NAMALWA (cell line): ENCODE data around the gene DGCR2.

ENCODE experiments used
- DNase-seq: peaks from one replicate; pipeline ENCODE4 v3.0.0-alpha.2; 2015; ENCODE audit warnings: low spot score

DGCR2 gene

DNA sequence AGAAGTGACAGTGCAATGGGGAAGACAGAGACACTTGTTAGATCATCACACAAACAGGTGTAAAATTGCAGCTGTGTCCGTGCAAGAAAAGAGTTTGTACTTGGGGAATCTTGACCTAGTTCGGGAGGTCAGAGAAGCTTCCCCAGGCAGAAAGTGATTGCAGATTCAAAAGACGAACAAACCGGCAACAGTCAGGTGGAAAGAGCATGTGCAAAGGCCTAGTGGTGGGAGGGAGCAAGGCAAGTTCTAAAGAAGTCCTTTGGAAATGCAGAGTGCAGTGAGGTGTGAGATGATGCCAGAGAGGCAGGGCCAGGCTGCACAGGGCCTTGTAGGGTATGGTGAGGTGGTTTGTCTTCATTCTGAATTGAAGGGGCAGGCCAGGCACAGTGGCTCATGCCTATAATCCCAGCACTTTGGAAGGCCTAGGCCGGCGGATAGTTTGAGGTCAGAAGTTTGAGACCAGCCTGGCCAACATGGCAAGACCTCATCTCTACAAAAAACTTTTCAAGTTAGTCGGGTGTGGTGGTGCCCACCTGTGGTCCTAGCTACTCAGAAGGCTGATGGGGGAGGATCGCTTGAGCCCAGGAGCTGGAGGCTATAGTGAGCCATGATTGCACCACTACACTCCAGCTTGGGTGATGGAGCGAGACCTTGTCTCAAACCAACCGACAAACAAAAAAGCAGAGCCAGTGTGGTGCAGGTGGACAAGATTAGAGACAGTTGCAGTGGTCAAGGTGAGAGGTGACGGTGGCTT is 24.2 kb upstream of the DGCR2 start:
- DNase-seq, result peak; percentile 49

GRCh38 chr22:19143967-19144400 is 21.8 kb upstream of the DGCR2 start:
- DNase-seq, result peak; percentile 54

DNA sequence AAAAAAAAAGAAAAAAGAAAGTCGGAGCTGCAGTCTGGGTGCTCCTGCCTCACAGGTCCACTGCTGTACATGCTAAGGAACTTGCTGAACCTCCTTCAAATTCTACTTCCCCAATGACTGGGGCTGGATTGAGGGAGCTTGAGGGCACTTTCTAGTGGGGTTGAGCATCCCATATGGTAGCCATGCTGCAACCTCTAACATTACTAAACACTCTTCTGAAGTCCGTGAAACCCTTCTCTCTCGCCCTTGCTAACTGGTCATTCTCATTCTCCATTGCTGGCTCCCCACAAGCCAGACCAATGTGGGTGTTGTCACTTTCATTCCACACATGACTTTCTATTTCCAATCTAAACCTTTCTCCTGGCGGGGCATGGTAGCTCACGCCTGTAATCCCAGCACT is 21.0 kb upstream of the DGCR2 start:
- DNase-seq, result no peak

GRCh38 chr22:19142394-19142793 is 20.2 kb upstream of the DGCR2 start:
- DNase-seq, result no peak

DNA sequence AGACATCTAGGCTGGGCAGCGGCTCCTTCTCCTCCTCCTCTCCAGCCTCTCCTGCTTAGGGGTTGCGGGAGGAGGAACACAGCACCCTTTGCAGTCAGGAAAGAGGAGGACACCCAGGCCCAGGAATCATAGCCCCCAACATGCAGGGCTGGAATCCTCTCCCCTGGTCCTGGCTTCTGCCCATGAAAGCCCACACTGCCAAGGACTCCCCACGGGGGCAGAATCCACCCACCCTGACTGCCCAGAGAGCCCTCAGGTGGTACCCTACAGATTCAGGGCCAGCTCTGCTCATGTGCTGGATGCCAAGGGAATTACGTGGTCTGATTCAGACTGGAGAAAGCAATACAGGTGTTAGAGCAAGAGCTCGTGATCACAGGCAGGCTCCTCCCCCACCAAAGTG is 17.8 kb upstream of the DGCR2 start:
- no peak for DNase-seq

- DNase-seq, result no peak
Measured at GRCh38 chr22:19139001-19139356, 16.8 kb upstream of the DGCR2 start.

DNA sequence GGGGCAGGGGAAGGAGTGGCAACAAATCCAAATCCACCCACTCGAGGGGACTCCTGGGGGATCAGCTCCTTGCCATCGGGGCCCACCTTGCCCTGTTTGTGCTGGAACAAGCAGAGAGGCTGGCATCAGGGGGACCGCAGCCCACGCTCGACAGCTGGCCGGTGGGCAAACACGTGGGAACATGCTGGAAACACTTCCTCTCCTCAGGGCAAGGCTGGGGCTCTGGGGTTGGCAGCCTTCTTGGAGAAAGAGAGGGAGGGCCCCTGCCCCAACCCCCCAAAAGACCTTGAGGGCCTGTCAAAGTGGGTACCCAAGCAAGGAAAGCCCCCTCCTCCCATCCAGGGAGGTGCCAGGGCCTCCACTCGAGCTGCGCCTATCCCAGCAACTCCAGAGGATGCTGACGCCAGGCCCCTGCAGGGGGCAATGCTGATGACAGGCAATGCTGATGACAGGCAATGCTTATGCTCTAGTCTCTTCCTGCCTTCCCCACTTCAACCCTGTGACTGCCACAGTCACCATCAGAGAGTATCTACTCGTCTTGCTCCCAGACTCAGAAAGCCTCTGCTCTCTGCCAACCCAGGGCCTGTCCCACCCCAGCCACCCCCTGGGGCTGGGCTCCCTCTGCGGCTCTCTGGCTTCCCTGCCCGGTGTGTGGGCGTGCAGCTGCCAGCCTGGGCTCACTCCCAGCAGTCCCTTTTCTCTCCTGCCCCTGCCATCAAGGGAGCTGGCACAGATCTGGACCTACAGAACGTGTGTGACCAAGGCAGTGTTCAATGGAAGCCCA is 16.2 kb upstream of the DGCR2 start:
- no peak for DNase-seq

GRCh38 chr22:19137384-19138216 is 15.4 kb upstream of the DGCR2 start:
- DNase-seq, result no peak

- no peak for DNase-seq
Measured at GRCh38 chr22:19136915-19137314, 14.7 kb upstream of the DGCR2 start.

GRCh38 chr22:19134874-19135273 is 12.7 kb upstream of the DGCR2 start:
- DNase-seq, result no peak

- no peak for DNase-seq
Measured at GRCh38 chr22:19134176-19134831, 12.1 kb upstream of the DGCR2 start.

- DNase-seq, result no peak
Measured at GRCh38 chr22:19133561-19133960, 11.3 kb upstream of the DGCR2 start.

DNA sequence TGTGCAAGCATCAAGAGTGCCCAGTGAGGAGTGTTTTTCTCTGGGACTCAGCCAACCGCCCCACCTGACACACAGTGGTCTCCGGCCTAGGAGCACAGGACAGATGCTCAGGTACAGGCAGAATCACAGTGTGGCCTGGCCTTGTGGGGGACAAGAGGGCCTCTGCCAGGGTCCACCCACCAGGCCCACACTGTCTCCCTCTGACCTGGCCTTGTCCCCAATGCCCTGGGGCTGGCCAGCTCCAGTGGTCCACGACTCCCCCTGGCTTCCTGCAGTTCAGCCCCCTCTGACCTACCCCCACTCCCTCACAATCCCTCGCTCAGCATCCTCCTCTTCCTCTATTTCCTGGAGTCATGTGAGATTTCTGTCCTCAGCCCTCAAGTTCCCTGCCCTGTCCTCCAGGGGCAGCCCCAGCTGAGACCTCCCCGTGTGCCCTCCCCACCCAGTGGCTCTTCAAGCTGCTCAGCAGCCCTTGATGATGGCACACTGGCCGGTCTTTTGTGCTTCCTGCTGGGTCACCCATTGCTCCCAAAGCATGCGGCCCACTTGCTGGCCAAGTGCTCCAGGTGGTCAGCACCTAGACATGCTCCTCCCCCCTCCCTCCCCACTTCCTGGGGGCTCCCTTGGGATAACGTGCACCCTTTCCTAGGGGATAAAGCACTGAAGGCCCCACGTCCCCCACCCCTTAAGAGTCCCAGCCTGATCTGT is 10.6 kb upstream of the DGCR2 start:
- no peak for DNase-seq

GRCh38 chr22:19132153-19132552 is 9.9 kb upstream of the DGCR2 start:
- no peak for DNase-seq

GRCh38 chr22:19131685-19132015 is 9.4 kb upstream of the DGCR2 start:
- no peak for DNase-seq

DNA sequence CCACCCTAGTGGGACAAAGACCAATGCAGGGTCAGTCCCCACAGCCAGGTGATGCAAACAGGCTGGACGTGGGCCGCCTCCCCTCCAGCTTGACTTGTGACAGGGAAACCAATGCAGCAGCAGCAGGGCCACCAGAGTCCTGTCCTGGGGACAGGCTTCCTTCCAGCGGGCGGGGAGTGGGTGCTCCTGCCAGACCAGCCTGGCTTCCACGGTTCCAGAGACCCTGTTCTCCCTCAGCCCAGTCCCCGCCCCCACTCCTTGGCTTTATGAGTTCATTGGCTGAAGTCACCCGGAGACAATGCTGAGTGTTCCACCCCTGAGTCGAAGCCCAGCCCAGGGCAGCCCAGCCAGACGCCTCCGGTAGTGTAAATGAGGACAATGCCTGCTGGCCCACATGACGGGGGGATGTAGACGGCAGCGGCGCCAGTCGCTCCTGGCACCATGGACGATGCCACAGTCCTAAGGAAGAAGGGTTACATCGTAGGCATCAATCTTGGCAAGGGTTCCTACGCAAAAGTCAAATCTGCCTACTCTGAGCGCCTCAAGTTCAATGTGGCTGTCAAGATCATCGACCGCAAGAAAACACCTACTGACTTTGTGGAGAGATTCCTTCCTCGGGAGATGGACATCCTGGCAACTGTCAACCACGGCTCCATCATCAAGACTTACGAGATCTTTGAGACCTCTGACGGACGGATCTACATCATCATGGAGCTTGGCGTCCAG is 8.9 kb upstream of the DGCR2 start, which contains the start of gene TSSK2:
TSS of gene TSSK2 (plus strand) at position 350 of the 726 bp plus-strand sequence. CDS start at position 442, 92 bp downstream.
- DNase-seq, result no peak

DNA sequence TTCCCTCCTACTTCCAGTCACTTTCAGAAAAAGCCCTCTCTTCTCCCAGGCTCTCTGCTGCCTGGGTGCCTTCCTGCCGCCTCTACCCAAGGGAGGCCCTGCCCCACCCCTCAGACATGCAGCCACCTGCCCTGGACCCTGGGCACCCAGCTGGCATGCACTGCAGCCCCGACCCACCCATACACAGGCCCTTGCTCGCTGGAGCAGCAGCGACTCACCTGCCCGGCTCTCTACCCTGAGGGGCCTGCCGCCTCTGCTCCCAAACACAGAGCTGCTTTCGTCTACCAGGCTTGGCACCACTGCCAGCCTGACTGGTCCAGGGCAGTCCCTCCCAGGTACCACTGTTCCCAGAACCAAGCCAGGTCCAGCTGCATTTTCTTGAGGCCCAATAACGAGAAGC is 7.7 kb upstream of the DGCR2 start:
- DNase-seq, result no peak

DNA sequence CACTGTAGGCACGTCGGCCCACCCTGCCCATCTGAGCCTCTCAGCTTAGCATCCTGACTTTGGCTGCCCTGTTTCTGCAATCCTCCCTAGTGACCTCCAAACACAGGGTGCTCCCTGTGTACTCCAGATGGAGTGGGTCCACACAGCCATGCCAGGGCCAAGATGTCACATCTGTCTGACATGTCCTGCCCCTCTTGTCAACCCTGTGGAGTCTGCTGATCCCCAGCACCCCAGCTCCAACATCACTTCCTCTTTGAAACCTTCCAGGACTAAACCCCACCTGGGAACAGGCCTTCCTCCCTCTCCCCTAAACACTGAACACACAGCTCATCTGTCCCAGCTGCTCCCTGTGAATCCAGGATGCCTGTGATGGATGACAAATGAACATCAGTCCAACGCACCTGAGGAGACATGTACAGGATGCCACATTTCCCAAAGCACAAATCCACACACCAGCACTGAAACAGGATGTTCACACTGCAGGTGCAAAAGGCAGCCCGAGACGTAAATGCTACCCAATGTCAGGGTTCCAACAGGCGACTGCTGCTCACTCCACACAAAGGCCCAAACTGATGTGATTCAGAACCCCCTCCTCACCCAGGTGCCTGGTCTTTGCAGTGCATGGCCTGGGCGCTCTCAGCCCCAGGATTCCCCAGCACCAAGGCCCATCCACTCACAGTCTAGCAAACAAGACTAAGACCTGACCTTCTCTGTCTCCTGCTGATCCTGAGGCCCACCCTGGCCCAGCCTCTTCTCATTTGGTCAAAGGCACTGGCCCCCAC is 6.9 kb upstream of the DGCR2 start:
- DNase-seq, result no peak

GRCh38 chr22:19128009-19128401 is 5.8 kb upstream of the DGCR2 start:
- no peak for DNase-seq
